ENCODE results near the gene MEI1. TPM values are rescaled to one million over a fixed set of nuclear protein-coding genes. Genes with fewer than 3 reads are reported as not detected.

Gene MEI1
- total RNA-seq, 4 donors from 2014 or later, result 0.29 TPM; not detected in 3

GRCh38 chr22:41770715-41771468 lies 71.6 kb downstream of the MEI1 start:
- Histone ChIP-seq H3K4me3 (no peak overlapping the region), H3K9me3 (no peaks in the 10 kb centered on the region), H3K27me3 (no peaks in the 10 kb centered on the region), H3K36me3 (no peaks in the 10 kb centered on the region), H3K4me1 (no peaks in the 10 kb centered on the region), H3K27ac (no peak overlapping the region)
- in situ Hi-C loops (cut with MboI; ENCODE audit: low sequenced_read_pairs in 4 of 4) (no loop called here), intact Hi-C loops (cut with DNase I; ENCODE audit: low total_unique reads) (no loop called here)
- no peak for DNase-seq
- no peak for TF ChIP-seq POLR2A (IDR thresholded peaks at IDR 0.05)
- ATAC-seq, result no peak

DNA sequence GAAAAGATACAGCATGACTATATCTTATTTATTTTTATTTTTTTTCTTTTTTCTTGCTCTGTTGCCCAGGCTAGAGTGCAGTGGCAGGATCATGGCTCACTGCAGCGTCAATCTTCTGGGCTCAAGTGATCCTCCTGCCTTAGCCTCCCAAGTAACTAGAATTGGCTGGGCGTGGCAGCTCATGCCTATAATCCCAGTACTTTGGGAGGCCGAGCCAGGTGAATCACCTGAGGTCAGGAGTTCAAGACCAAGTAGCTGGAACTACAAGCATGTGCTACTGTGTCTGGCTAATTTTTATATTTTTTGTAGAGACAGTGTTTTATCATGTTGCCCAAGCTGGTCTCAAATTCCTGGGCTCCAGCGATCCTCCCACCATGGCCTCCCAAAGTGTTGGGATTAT lies 72.9 kb downstream of the MEI1 start:
- Histone ChIP-seq H3K9me3 (no peaks in the 10 kb centered on the region), H3K27ac (no peak overlapping the region), H3K36me3 (no peaks in the 10 kb centered on the region), H3K4me1 (no peaks in the 10 kb centered on the region), H3K4me3 (no peak overlapping the region), H3K27me3 (no peaks in the 10 kb centered on the region)
- ATAC-seq (no peak), DNase-seq (no peak)
- no peak for TF ChIP-seq POLR2A (IDR thresholded peaks at IDR 0.05)
- TF ChIP-seq, protein P1, sequence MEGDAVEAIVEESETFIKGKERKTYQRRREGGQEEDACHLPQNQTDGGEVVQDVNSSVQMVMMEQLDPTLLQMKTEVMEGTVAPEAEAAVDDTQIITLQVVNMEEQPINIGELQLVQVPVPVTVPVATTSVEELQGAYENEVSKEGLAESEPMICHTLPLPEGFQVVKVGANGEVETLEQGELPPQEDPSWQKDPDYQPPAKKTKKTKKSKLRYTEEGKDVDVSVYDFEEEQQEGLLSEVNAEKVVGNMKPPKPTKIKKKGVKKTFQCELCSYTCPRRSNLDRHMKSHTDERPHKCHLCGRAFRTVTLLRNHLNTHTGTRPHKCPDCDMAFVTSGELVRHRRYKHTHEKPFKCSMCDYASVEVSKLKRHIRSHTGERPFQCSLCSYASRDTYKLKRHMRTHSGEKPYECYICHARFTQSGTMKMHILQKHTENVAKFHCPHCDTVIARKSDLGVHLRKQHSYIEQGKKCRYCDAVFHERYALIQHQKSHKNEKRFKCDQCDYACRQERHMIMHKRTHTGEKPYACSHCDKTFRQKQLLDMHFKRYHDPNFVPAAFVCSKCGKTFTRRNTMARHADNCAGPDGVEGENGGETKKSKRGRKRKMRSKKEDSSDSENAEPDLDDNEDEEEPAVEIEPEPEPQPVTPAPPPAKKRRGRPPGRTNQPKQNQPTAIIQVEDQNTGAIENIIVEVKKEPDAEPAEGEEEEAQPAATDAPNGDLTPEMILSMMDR (IDR thresholded peaks at IDR 0.05 in 4 of 5, conservative IDR thresholded peaks at IDR 0.05 in 1 of 5), result no peak
- intact Hi-C loops (cut with DNase I; ENCODE audit: low total_unique reads), result no loop called here
- in situ Hi-C loops (cut with MboI; ENCODE audit: low sequenced_read_pairs in 4 of 4), result no loop called here

DNA sequence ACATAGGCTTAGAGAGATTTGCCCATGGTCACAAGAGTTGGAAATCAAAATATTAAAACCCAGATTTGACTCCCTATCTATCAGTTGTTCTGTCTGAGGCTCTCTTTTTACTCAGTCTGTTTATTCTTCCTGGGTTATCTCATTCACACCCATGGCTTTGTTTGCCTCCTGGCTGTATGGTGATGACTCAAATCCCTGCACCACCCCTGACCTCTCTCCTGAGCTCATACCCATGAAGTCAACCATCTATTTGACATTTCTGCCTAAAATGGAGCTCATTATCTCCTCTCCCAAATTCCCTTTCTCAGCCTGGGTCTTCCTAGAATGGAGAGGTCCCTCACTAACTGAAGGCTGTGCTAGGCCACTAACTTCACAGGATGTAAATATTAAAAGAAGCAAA lies 73.3 kb downstream of the MEI1 start:
- TF ChIP-seq, protein P1 (IDR thresholded peaks at IDR 0.05 in 4 of 5, conservative IDR thresholded peaks at IDR 0.05 in 1 of 5), result no peak
- no peak for TF ChIP-seq POLR2A (IDR thresholded peaks at IDR 0.05)
- intact Hi-C loops (cut with DNase I; ENCODE audit: low total_unique reads) (no loop called here), in situ Hi-C loops (cut with MboI; ENCODE audit: low sequenced_read_pairs in 4 of 4) (no loop called here)
- DNase-seq (no peak), ATAC-seq (no peak)
- Histone ChIP-seq H3K27ac (no peak overlapping the region), H3K36me3 (no peaks in the 10 kb centered on the region), H3K4me1 (no peaks in the 10 kb centered on the region), H3K4me3 (no peak overlapping the region), H3K9me3 (no peaks in the 10 kb centered on the region), H3K27me3 (no peaks in the 10 kb centered on the region)

GRCh38 chr22:41775338-41775737 lies 76.0 kb downstream of the MEI1 start:
- H3K27me3 ChIP-seq, result no peaks in the 10 kb centered on the region
- H3K27ac ChIP-seq, result no peak overlapping the region
- H3K9me3 ChIP-seq, result no peaks in the 10 kb centered on the region
- H3K4me3 ChIP-seq, result no peak overlapping the region
- intact Hi-C loops (cut with DNase I; ENCODE audit: low total_unique reads), result no loop called here
- DNase-seq (no peak), ATAC-seq (no peak)
- TF ChIP-seq, protein P1 (IDR thresholded peaks at IDR 0.05 in 4 of 5, conservative IDR thresholded peaks at IDR 0.05 in 1 of 5), result no peak
- no peak for TF ChIP-seq POLR2A (IDR thresholded peaks at IDR 0.05)
- H3K36me3 ChIP-seq, result no peaks in the 10 kb centered on the region
- no peaks in the 10 kb centered on the region for H3K4me1 ChIP-seq
- in situ Hi-C loops (cut with MboI; ENCODE audit: low sequenced_read_pairs in 4 of 4), result no loop called here

DNA sequence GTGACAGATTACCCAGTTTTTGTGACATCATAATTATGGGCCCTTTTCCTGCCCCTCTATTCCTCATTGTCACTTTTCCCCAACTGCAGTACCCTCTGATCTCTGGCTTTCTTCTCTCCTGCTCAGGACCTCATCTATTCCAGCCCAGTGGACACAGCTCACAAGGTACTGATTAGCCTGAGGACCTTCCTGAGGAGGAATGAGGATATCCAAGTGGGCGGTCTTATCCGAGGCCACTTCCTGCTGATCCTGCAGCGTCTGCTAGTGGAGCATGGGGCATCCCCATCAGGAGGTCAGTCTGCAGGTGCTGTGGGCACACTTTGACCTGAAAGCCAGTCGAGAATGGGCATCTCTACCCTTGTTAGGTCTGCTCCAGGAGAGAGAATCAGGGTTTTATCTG lies 76.7 kb downstream of the MEI1 start:
- H3K9me3 ChIP-seq, result no peaks in the 10 kb centered on the region
- TF ChIP-seq, protein P1 (IDR thresholded peaks at IDR 0.05 in 4 of 5, conservative IDR thresholded peaks at IDR 0.05 in 1 of 5), result no peak
- no peak for TF ChIP-seq POLR2A (IDR thresholded peaks at IDR 0.05)
- H3K36me3 ChIP-seq, result no peaks in the 10 kb centered on the region
- no peak overlapping the region for H3K27ac ChIP-seq
- no peaks in the 10 kb centered on the region for H3K27me3 ChIP-seq
- no peak for DNase-seq
- no peaks in the 10 kb centered on the region for H3K4me1 ChIP-seq
- in situ Hi-C loops (cut with MboI; ENCODE audit: low sequenced_read_pairs in 4 of 4), result no loop called here
- H3K4me3 ChIP-seq, result no peak overlapping the region
- ATAC-seq, result no peak
- intact Hi-C loops (cut with DNase I; ENCODE audit: low total_unique reads), result no loop called here

All from gastrocnemius medialis (tissue), 4 donors.